Measurements from ENCODE around the gene ZRANB1.

The ZRANB1 gene

DNA sequence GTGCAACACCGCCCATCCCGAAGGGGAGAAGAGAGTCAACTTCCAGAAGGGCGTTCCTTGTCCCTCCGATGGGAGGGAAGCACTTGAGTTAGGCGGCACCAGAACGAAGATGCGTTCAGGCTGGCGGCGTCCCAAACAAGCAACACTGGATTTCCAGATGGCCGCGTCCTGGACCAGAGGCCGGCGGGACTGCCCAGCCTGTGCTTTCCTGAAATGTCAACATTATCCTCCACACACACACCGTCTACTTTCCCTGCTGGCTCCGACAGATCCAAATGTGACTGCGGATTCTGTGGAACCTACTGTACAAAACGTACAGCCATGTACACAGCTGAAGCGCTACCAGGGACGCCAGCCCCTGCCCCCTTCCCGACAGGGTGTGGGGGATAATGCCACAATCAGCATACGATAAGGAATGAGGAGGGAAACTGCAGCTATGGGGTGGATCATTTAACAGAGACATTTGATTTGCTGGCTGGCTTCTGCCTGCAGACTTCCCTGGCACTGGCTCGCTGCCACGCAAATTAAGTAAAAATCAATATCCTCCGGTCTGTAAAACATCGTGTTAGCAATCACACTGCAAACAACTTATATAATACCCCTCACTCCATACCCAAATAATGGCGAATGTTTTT is 82.1 kb downstream of the ZRANB1 start:
- DNase-seq = no peak

DNA sequence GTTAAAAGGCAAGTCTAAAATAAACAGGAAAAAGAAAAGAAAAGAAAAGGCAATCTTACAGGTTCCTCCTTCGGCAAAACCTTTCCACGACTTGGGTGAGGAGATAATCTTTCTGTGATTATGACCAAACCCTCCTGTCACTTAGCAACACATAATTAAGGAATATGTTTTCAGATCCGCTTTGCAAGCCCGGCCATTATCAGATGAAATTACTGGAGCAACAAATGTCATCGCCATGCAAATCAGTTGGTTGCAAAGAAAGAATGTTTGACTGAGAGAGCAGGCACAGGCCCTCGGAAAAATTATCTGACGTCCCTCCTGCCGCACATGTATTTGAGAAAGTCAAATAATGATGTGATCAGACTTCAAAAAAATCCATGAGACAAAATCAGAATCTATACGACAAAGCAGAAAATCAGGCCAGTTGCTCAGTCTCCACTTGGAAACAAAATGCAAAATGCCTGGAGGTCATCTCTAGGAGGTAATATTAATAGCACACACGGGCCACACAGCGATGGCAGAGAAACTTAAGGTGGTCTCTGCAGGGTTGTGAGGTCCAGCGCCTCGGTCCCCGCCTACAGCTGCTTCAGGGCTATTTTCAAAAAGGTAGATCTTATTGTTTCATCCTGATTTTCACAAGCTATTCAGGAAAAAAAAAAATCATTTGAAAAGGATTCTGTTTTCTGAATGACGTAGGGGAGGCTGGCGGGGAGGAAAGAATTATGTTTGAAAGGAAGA is 82.7 kb downstream of the ZRANB1 start:
- no peak for DNase-seq

GRCh38 chr10:125025341-125025740 is 83.4 kb downstream of the ZRANB1 start:
- no peak for DNase-seq

- DNase-seq = no peak
These were observed 84.4 kb downstream of the ZRANB1 start for GRCh38 chr10:125026036-125026931.

- no peak for DNase-seq
These were observed 85.2 kb downstream of the ZRANB1 start for GRCh38 chr10:125026974-125027735.

DNA sequence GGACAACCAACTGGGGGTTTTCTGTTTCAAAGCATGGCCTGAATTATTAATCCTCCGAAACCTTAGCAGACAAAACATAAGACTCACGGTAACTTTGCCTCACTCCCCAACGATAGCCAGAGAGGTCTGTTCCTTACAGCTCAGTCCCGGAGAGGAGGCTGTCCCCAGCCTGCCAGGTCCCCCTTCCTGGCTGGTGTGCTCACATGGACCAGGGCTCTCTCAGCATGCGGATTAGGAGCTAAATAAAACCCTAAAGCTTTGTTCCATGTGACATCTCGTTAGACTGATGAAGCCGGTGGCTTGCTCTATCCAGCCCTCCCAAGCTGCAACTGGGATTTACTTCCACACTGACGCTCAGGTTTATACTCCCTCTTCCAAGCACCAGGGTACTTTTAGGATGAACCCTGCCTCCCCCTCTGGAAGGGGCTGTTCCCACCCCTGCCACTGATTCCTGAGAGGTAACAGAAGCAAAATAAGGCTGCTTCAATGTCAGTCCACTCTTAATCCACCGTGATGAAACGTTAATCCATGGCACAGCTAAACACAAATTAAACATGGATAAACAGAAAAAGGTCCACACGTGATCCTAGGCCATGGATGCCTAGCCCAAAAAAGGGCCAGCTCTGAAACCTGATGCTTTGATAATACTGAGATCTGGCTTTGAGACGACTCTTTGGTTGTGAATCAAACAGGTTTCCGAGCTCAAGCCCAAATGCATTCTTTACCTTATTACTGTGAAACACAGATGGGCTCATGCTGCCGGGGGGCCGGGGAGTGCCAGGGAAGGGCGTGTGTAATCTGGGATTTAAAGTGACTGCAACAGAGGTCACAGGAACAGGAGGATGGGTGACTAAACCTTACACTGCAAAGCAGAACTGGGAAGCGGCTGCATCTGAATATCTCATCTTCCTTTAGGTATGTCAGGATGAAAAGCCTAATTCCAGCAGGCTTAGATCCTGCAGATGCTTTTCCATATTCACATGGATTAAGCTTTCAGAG is 86.2 kb downstream of the ZRANB1 start:
- no peak for DNase-seq

DNA sequence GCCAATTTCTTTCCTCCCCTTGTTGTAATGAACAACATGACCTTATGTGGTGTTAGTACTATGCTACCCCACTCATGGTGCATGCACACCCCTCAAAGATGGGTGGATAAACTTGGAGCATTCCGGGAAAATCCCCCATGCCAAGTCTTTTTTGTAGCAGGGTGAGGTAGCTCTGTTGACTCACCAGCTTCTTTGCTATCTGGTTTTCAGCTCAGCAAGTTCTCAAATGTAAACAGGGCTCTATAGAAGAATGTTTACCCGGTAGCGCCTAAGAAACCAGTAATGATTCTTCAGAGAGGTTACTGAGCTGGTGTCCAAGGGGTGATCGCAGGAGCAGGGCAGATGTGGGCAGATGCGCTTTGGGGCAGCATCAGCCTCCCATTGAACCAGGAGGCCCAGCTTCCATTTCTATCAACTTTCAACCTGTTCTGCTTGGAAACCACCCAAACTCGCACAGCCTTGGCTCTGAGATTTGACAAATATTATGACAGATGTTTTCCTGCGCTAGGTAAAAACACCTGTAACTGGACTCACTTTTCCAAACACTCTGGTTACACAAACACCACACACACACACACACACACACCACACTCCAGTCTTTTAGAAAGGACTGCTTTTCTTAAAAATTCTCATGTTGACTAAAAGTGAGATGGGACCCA is 87.8 kb downstream of the ZRANB1 start:
- no peak for DNase-seq

DNA sequence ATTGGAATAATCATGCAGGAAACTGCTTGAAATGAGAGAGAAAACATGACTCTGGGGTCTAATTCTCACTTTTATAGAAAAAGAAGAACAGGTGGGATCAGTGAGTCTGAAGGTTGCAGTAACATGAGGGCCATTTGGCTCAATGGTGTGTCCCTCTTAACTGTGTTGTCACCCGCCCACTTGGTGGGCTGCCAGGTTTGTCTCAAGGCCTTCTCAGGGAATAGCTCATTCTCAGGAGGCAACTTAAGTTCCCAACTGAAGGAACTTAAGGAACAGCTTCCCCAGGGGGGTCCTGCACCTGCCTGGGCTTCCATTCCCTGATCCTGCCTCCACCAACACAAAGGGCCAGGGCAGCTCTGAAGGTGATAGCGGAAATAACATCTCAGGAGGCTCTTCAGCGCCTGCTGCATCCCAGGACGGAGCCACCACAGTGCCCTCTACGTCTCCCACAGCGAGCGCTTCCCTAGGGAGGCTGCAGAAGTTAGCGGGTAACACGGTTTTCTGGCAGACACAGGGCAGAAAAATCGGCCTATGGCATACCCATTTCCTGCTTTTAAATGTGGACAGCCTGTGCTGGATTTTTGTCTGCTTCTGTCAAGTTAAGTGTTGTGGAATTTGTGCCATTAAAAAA is 88.8 kb downstream of the ZRANB1 start:
- DNase-seq = no peak

DNA sequence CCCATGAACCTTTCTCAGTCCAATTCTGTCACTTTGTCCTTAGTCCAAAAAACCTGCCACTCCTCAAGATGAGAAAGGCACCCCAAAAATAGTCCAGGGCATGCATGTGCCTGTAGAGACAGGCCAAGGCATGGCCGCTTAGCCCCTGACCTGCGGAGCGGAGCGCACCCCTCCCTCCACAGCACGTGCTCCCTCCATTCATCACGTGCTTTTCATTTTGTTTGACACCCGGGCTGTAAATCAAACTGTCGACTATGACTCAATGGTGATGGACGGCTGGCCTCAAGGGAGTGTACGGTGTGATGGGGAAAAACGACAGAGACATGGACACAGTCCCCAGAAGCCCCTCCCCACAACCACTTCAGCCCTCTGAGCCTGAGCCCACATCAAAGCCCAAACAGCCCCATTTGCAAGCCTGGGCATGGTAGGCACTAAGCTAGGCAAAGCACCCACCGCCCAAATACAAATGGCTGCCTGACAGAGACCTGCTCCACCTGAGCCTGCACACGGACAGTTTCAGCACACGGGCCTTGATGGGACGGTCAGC is 90.6 kb downstream of the ZRANB1 start:
- DNase-seq = no peak

- no peak for DNase-seq
These were observed 91.4 kb downstream of the ZRANB1 start for GRCh38 chr10:125033146-125033924.

GRCh38 chr10:125034675-125035074 is 92.8 kb downstream of the ZRANB1 start:
- no peak for DNase-seq

GRCh38 chr10:125035136-125035535 is 93.2 kb downstream of the ZRANB1 start:
- DNase-seq = no peak

DNA sequence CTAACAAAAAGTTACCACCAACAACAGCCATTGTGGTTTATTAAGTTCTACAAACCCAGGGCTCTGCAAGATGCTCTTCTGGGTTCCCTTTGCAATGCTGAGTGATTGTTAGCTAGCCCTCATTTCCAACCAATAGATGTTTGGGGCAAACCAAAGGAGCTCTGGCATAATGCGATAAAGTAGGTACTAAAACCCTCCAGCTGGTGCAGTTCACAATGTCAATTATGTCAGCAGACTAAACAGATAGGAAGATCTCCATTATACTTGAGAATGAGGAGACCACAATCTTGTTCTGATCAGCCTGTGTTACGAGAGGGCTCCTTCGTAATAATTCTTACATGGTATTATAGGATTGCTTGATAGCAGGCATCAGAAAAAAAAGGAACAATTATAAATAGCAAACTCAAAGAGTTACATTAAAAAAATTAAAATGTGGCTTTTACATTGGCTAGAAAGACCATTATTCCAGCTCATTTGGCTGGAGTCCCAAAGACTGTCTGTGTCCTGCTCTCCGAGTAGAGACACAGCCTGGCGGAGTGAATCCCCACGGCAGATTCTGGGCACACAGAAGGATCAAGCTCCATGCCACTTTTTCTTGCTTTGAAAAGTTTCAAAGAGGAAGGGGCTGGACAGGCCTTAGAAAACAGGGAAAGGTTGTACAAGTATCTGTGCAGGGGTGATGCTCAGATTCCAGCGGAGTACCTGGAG is 93.8 kb downstream of the ZRANB1 start:
- DNase-seq = no peak

DNA sequence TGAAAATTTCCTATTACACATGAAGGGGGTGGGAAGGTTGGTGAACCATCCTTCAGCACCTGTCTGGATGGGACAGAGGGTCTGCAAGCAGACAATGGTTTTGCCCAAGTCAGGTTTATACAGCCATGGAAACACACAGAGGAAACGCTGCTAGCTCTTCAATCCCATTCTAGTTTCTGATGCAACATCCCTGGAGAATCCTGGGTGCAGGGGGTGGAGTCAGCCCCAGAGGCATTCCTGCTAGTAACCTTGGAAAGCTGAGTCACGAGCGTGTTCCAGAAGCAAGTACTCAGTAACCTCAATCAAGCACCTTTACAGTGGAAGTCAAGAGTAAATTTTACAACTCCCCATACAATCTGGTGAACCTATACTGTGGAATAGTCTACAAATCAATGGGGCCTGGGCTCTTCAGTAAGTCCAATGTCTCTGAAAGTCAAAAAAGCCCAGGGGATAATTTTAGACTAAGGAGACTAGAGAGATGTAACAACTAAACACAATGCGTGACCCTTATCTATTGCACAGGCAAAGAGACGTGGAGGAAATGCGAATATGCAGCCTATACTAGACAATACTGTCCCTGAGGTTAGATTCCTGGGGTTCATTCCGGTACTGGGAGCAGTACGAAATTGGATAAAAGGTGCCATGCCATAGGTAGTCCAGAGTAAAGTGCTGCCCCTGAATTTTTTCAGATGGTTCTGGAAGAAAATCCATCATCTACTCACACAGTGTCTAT is 95.4 kb downstream of the ZRANB1 start:
- DNase-seq = no peak
